ENCODE measurements around the gene TRIP13. TPM values are rescaled to one million over a fixed set of nuclear protein-coding genes. Genes with fewer than 3 reads are reported as not detected.
A peak's percentile ranks its signal among the peaks of the same experiment; 100 is the strongest.

TRIP13 gene
- total and polyA plus RNA-seq, 4 donors, result 2.7 to 6.2 (median 3.2) TPM

DNA sequence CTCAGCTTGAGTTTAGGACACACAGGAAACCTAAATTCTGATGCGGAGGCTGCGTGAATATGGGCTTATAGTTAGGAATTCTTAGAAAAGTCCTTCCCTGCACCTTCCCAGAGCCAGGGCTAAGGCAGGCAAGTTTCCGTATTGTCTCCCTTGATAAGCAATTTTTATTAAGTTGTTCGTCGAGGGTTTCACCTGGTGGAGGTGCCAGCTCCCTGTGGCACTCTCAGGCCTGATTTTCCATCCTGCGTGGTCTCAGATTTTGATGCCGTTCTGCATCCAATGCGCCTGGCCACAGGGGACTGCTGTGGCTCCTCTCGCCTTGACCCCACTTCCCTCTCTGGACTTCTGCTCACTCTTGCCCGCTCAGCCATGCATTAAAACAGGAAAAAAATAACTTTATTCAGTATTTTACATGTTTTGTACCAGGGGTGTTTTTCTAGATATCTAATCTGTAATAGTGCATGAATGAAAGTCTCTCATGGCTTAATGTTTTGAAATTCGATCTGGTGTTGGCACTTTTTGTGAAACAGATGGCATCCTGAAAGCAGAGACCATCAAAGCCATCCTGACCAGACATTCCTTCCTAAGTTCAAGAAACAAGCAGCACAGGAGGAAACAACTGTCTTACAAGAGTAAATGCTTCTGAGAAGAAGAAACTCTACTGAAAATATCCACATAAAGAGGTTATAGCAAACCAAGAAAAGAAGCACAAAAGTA, 50.7 kb downstream of the TRIP13 start:
- no peak for ATAC-seq (ENCODE audit: insufficient read depth, low FRiP score)
- peak in 2 of 3 donors; percentile 71 for DNase-seq
- TF ChIP-seq, protein P1, sequence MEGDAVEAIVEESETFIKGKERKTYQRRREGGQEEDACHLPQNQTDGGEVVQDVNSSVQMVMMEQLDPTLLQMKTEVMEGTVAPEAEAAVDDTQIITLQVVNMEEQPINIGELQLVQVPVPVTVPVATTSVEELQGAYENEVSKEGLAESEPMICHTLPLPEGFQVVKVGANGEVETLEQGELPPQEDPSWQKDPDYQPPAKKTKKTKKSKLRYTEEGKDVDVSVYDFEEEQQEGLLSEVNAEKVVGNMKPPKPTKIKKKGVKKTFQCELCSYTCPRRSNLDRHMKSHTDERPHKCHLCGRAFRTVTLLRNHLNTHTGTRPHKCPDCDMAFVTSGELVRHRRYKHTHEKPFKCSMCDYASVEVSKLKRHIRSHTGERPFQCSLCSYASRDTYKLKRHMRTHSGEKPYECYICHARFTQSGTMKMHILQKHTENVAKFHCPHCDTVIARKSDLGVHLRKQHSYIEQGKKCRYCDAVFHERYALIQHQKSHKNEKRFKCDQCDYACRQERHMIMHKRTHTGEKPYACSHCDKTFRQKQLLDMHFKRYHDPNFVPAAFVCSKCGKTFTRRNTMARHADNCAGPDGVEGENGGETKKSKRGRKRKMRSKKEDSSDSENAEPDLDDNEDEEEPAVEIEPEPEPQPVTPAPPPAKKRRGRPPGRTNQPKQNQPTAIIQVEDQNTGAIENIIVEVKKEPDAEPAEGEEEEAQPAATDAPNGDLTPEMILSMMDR (IDR thresholded peaks at IDR 0.05; ENCODE audit: control extremely low read depth, extremely low read depth), result no peak
- Histone ChIP-seq H3K9ac (ENCODE audit: insufficient read depth in 1 of 2, low read length in 2 of 2) (no peak overlapping the region), H3K36me3 (ENCODE audit: control insufficient read depth in 4 of 4, insufficient read depth in 4 of 4, low read length in 4 of 4) (no peaks in the 10 kb centered on the region), H3K4me1 (ENCODE audit: control insufficient read depth in 5 of 5, insufficient read depth in 5 of 5, low read length in 5 of 5) (peaks cover 0 to 26% (median 7%) of the 10 kb centered on the region in 5 donors), H3K27ac (ENCODE audit: low read depth in 1 of 2, low read length in 1 of 2) (no peak overlapping the region), H3K27me3 (ENCODE audit: control insufficient read depth in 3 of 3, insufficient read depth in 3 of 3, low read length in 2 of 3) (peaks cover 0 to 4% (median 0%) of the 10 kb centered on the region in 3 donors), H3K4me3 (no peak overlapping the region), H3K9me3 (ENCODE audit: control insufficient read depth in 4 of 4, insufficient read depth in 3 of 4, low read length in 3 of 4) (no peaks in the 10 kb centered on the region)
- WGBS, 2 donors, result 80 to 82% methylated on average over 11 of the region's 11 CpGs

DNA sequence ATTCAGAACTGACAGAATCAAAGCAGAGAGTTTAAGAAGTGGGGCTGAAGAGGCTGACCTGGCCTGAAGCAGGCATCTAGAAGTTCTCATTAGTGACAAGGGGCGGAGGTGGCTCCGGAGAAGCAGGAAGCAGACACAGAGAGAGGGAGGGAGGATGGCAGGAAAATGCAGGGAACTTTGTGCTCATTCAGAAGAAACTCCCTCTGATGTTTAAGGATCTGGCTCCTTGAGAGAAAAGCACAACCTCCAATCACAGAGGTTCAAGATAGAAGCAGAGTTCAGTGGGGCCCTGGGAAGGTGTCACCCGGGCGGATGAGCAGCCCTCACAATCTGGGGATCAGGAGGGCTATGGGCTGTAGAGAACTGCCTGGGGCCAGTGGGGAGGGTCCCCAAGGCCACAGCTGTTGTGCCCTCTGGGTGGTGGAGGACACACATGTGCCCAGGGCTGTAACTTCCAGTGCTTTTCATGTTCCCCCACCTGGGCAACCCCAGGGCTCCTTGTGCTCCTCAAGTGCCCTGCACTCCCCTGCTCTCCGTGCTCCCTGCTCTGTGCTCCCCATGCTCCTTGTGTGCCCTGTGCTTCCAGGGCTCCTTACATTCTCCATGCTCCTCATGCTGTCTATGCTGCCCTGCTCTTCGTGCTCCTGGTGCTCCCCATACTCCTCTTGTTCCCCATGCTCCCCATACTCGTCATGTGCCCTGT, 51.4 kb downstream of the TRIP13 start:
- H3K9me3 ChIP-seq (ENCODE audit: control insufficient read depth in 4 of 4, insufficient read depth in 3 of 4, low read length in 3 of 4), result no peaks in the 10 kb centered on the region
- H3K36me3 ChIP-seq (ENCODE audit: control insufficient read depth in 4 of 4, insufficient read depth in 4 of 4, low read length in 4 of 4), result no peaks in the 10 kb centered on the region
- peaks cover 0 to 26% (median 7%) of the 10 kb centered on the region in 5 donors for H3K4me1 ChIP-seq (ENCODE audit: control insufficient read depth in 5 of 5, insufficient read depth in 5 of 5, low read length in 5 of 5)
- no peak overlapping the region for H3K9ac ChIP-seq (ENCODE audit: insufficient read depth in 1 of 2, low read length in 2 of 2)
- ATAC-seq (ENCODE audit: insufficient read depth, low FRiP score) (no peak), DNase-seq (peak; percentile 55 to 70 (median 59))
- no peak overlapping the region for H3K27ac ChIP-seq (ENCODE audit: low read depth in 1 of 2, low read length in 1 of 2)
- WGBS, 2 donors, result 49 to 63% methylated on average over 7 of the region's 7 CpGs
- H3K27me3 ChIP-seq (ENCODE audit: control insufficient read depth in 3 of 3, insufficient read depth in 3 of 3, low read length in 2 of 3), result peaks cover 0 to 4% (median 0%) of the 10 kb centered on the region in 3 donors
- TF ChIP-seq, protein P1 (IDR thresholded peaks at IDR 0.05; ENCODE audit: control extremely low read depth, extremely low read depth), result no peak
- no peak overlapping the region for H3K4me3 ChIP-seq

DNA sequence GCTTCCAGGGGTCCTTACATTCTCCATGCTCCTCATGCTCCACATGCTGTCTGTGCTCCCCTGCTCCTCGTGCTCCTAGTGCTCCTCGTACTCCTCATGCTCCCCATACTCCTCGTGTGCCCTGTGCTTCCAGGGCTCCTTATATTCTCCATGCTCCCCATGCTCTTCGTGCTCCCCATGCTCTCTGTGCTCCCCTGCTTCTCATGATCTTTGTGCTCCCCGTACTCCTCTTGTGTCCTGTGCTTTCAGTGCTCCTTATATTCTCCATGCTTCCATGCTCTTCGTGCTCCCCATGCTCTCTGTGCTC, 51.9 kb downstream of the TRIP13 start:
- ATAC-seq (ENCODE audit: insufficient read depth, low FRiP score) (no peak), DNase-seq (no peak)
- peaks cover 0 to 2% (median 0%) of the 10 kb centered on the region in 4 donors for H3K9me3 ChIP-seq (ENCODE audit: control insufficient read depth in 4 of 4, insufficient read depth in 3 of 4, low read length in 3 of 4)
- WGBS, 2 donors, result 87 to 89% methylated on average over 6 of the region's 6 CpGs
- no peak overlapping the region for H3K4me3 ChIP-seq
- TF ChIP-seq, protein P1 (IDR thresholded peaks at IDR 0.05; ENCODE audit: control extremely low read depth, extremely low read depth), result no peak
- H3K27me3 ChIP-seq (ENCODE audit: control insufficient read depth in 3 of 3, insufficient read depth in 3 of 3, low read length in 2 of 3), result peaks cover 0 to 4% (median 0%) of the 10 kb centered on the region in 3 donors
- H3K4me1 ChIP-seq (ENCODE audit: control insufficient read depth in 5 of 5, insufficient read depth in 5 of 5, low read length in 5 of 5), result peaks cover 0 to 26% (median 7%) of the 10 kb centered on the region in 5 donors
- no peak overlapping the region for H3K9ac ChIP-seq (ENCODE audit: insufficient read depth in 1 of 2, low read length in 2 of 2)
- H3K36me3 ChIP-seq (ENCODE audit: control insufficient read depth in 4 of 4, insufficient read depth in 4 of 4, low read length in 4 of 4), result no peaks in the 10 kb centered on the region
- H3K27ac ChIP-seq (ENCODE audit: low read depth in 1 of 2, low read length in 1 of 2), result no peak overlapping the region
